ENCODE results near the gene PPFIBP1.
"Not testable (repeated sequence)": the region's sequence is repeated elsewhere in the genome, so short reads cannot be mapped to it uniquely, and the experiment has no call there.

Gene PPFIBP1

GRCh38 chr12:27555361-27555760 lies 31.4 kb downstream of the PPFIBP1 start:
- Histone ChIP-seq H3K4me3 (peak overlapping the region in 1 of 7 experiments; percentile 9), H3K27ac (peak overlapping the region in 19 of 21 experiments; percentile 10 to 83 (median 50))

- Histone ChIP-seq H3K4me3 (peak overlapping the region in 1 of 7 experiments; percentile 9), H3K27ac (peak overlapping the region in 20 of 21 experiments; percentile 0 to 83 (median 50))
These were observed 32.1 kb downstream of the PPFIBP1 start for GRCh38 chr12:27555925-27556778.

GRCh38 chr12:27560126-27560525 lies 36.1 kb downstream of the PPFIBP1 start:
- H3K27ac ChIP-seq: peak overlapping the region in 6 of 21 experiments; percentile 28 to 65 (median 39)
- no peak overlapping the region for H3K4me3 ChIP-seq

DNA sequence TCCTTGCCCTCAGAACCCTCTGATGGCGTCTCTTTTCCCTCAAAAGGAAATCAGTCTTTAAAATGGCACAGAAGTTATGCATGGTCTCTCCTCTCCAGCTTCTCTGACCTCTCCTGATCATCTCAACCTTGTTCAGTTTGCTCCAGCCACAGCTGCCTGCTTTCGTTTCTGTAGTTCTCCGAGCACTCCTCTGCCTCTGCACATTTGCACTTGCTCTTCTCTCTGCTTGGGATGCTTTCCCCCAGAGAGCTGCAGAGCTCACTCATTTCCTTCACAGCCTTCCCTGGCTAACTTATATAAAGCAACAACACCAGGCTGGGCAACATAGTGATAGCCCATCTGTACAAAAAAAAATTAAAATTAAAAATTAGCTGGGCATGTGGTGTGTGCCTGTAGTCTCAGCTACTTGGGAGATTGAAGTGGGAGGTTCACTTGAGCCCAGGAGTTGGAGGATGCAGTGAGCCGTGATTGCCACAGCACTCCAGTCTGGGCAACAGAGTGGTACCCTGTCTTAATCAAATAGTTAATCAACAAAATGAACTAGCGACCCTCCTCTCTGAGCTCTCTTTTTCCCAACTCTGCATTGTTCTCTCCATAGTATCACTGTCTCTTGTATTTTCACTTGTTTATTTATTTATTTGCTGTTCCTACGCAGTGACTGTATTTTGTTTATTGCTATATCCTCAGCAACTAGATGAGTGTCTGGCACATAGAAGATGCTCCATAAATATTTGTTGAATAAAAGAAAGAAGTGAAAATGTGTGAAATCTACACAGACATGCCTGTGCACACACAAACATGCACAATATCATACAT lies 37.7 kb downstream of the PPFIBP1 start:
- Histone ChIP-seq H3K27ac (peak overlapping the region in 9 of 21 experiments; percentile 12 to 65 (median 45)), H3K4me3 (no peak overlapping the region)

GRCh38 chr12:27564612-27565213 lies 40.7 kb downstream of the PPFIBP1 start:
- Histone ChIP-seq H3K4me3 (no peak overlapping the region), H3K27ac (peak overlapping the region in 11 of 21 experiments; percentile 12 to 69 (median 40))

GRCh38 chr12:27566159-27566558 lies 42.2 kb downstream of the PPFIBP1 start:
- Histone ChIP-seq H3K27ac (no peak overlapping the region), H3K4me3 (no peak overlapping the region)

DNA sequence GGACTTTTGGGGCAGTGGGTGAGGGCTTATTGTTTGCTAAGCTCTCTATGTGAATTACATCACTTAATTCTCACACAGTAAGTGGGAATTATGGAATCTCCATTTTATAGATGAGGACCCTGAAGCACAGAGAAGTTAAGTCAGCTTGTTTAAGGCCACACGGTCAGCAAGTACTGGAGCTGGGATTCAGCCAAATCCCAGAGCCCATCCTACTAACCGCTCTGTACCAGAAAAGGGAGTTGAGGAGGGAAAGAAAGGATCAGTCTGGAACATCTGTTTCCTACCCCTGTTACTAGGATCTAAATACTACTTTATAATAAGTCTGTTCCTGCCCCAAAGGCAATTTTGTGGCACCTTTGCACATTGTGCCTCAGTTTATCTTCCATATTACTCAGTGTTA lies 42.6 kb downstream of the PPFIBP1 start:
- no peak overlapping the region for H3K27ac ChIP-seq

GRCh38 chr12:27571463-27571862 lies 47.5 kb downstream of the PPFIBP1 start:
- Histone ChIP-seq H3K27ac (peak overlapping the region in 4 of 21 experiments; percentile 4 to 46 (median 28)), H3K4me3 (no peak overlapping the region)

More for the DNA sequence above, 42.6 kb downstream of the PPFIBP1 start:
- H3K4me3 ChIP-seq: no peak overlapping the region

GRCh38 chr12:27572486-27573255 lies 48.7 kb downstream of the PPFIBP1 start:
- Histone ChIP-seq H3K27ac (peak overlapping the region in 4 of 21 experiments; percentile 1 to 73 (median 60)), H3K4me3 (no peak overlapping the region)

DNA sequence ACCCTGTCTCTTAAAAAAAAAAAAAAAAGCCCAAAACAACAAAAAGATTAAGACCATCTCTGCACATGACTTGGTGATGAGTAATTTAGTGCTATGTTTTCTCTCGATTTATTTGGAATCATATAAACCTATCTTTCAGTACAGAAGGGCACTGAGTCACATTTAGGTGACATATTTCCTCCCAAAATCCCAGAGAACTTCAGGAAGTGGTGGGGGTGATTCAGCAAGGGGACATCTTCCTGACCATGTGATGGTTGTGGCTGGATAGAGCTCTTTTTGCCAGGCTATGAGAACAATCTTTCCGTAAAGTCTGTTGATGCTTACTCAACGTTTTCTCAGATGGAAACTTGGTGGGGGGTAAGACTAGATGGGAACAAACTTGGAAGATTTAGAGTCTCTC lies 50.0 kb downstream of the PPFIBP1 start:
- Histone ChIP-seq H3K27ac (peak overlapping the region in 6 of 21 experiments; percentile 0 to 73 (median 45)), H3K4me3 (no peak overlapping the region)

GRCh38 chr12:27575090-27575761 lies 51.2 kb downstream of the PPFIBP1 start:
- H3K27ac ChIP-seq: peak overlapping the region in 7 of 21 experiments; percentile 14 to 73 (median 38)
- no peak overlapping the region for H3K4me3 ChIP-seq

GRCh38 chr12:27575762-27576118 lies 51.7 kb downstream of the PPFIBP1 start:
- Histone ChIP-seq H3K27ac (peak overlapping the region in 6 of 21 experiments; percentile 23 to 73 (median 54)), H3K4me3 (no peak overlapping the region)

DNA sequence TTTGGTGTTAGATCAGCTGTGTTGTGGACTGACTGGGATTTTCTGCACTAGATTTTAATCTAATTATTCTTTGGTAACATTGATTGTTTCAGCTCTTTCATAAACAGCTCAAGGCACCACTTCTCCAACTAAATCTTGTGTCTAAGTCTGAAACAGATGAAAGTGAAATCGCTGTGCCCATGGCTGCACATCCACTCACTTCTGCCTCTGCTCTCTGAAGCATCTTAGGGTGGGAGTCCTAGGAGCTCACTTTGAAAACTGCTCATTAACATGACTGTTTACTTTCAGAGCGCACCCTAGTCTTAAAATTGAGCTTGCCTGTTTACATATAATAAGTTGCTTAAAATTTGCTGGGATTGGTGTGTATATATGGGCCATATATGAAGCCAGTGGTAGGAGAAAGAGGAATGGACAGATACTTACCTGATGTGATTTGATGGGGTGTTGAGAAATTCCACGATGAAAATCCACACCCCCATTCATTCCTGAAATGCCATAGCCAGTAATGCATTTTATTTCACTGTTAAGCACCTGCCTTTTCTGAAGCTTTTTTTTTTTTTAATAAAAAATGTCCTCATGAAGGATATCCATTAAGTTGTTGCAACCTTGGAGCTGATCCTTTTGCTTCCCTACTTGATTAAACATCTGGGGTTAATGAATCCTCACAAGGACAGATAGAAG lies 52.8 kb downstream of the PPFIBP1 start:
- Histone ChIP-seq H3K27ac (peak overlapping the region in 5 of 21 experiments; percentile 18 to 73 (median 37)), H3K4me3 (no peak overlapping the region)

GRCh38 chr12:27577688-27578087 lies 53.7 kb downstream of the PPFIBP1 start:
- Histone ChIP-seq H3K4me3 (no peak overlapping the region), H3K27ac (peak overlapping the region in 1 of 21 experiments; percentile 4)

DNA sequence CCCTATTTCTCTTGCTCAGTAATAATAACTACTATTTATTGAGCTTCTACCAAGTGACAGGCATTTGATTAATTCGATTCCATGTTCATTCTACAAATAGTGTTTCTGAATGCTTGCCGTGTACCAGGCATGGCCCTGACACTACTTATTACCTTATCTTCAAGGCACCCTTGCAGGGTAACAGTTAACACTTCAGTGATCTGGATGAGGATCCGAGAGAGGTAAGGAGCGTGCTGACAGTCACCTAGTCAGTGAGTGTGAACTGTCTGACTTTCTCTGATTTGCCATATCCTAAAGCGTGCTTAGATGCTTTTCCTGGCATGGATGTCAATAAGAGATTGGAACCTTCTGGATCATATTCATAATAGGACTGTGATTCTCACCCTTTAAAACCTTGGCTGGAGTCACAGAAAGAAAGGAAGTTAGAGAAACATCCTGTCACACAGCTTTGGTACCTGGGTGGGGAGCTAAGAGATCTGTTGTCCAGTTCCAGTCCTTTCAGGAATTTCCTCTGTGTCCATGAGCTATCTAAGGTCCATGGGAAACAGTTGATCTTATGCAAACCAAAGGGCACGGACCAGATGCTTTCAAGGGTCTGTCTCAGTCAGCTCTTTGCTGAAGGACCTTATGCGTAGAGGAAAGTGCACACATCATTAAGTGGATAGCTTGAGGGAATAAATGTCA lies 54.8 kb downstream of the PPFIBP1 start:
- H3K27ac ChIP-seq: no peak overlapping the region
- no peak overlapping the region for H3K4me3 ChIP-seq

GRCh38 chr12:27580561-27581330 lies 56.7 kb downstream of the PPFIBP1 start:
- Histone ChIP-seq H3K4me3 (no peak overlapping the region), H3K27ac (peak overlapping the region in 1 of 21 experiments; percentile 26)

DNA sequence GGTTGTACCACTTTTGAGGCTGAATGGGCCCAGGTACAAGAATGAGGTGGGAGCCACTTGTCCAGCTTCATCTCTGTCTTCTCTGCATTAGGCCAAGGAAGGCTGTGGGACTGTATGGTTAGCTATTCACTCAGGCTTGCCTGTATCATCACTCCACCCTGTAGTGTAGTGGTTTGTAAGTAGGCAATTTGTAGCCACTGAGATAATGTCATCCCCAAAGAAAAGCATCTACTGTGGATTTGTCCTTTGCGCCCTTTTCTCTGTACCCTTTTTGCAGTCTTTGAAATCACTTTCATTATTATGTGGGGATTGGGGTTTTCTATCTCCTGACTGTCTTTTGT lies 57.3 kb downstream of the PPFIBP1 start:
- H3K4me3 ChIP-seq: not testable (repeated sequence)
- peak overlapping the region in 1 of 21 experiments; percentile 20 for H3K27ac ChIP-seq

Measured in skin epidermis (tissue), 12 donors.